BE2C (cell line): ENCODE data around the gene MRPL52.
"Not testable (repeated sequence)": the region's sequence is repeated elsewhere in the genome, so short reads cannot be mapped to it uniquely, and the experiment has no call there.

Experiments used
- DNase-seq: peaks from one replicate; pipeline ENCODE4 v3.0.0-alpha.2; 2020
- H3K27me3 ChIP-seq: fragments of 250-450 bp; sonication (Bioruptor Pico); 2 replicates; pipeline ENCODE4 v1.5.1; 2020; ENCODE audit warnings: mild to moderate bottlenecking
- H3K36me3 ChIP-seq: fragments of 250-450 bp; sonication (Bioruptor Pico); 2 replicates; pipeline ENCODE4 v1.5.1; 2020; ENCODE audit warnings: mild to moderate bottlenecking
- H3K4me1 ChIP-seq: fragments of 250-450 bp; sonication (Bioruptor Pico); 2 replicates; pipeline ENCODE4 v1.5.1; 2020
- H3K4me3 ChIP-seq: 2 replicates; pipeline ENCODE4 v1.5.1; 2011; ENCODE audit warnings: low read depth, low read length
- H3K9me3 ChIP-seq: fragments of 250-450 bp; sonication (Bioruptor Pico); 2 replicates; pipeline ENCODE4 v1.5.1; 2020
- TF ChIP-seq, protein P1 (sequence below): IDR thresholded peaks from 2 replicates; pipeline ENCODE4 v1.5.1; 2012; ENCODE audit warnings: mild to moderate bottlenecking, low read depth, low read length

The MRPL52 gene

GRCh38 chr14:22846811-22847307 lies 17.2 kb downstream of the MRPL52 start:
- Histone ChIP-seq H3K4me1 (no peaks in the 10 kb centered on the region), H3K27me3 (no peaks in the 10 kb centered on the region), H3K4me3 (no peak overlapping the region), H3K9me3 (no peaks in the 10 kb centered on the region), H3K36me3 (no peaks in the 10 kb centered on the region)
- no peak for DNase-seq
- TF ChIP-seq, protein P1, sequence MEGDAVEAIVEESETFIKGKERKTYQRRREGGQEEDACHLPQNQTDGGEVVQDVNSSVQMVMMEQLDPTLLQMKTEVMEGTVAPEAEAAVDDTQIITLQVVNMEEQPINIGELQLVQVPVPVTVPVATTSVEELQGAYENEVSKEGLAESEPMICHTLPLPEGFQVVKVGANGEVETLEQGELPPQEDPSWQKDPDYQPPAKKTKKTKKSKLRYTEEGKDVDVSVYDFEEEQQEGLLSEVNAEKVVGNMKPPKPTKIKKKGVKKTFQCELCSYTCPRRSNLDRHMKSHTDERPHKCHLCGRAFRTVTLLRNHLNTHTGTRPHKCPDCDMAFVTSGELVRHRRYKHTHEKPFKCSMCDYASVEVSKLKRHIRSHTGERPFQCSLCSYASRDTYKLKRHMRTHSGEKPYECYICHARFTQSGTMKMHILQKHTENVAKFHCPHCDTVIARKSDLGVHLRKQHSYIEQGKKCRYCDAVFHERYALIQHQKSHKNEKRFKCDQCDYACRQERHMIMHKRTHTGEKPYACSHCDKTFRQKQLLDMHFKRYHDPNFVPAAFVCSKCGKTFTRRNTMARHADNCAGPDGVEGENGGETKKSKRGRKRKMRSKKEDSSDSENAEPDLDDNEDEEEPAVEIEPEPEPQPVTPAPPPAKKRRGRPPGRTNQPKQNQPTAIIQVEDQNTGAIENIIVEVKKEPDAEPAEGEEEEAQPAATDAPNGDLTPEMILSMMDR: no peak

GRCh38 chr14:22847661-22848341 lies 18.1 kb downstream of the MRPL52 start:
- Histone ChIP-seq H3K4me1 (no peaks in the 10 kb centered on the region), H3K4me3 (no peak overlapping the region), H3K27me3 (no peaks in the 10 kb centered on the region), H3K9me3 (no peaks in the 10 kb centered on the region), H3K36me3 (no peaks in the 10 kb centered on the region)
- TF ChIP-seq, protein P1: no peak
- no peak for DNase-seq

DNA sequence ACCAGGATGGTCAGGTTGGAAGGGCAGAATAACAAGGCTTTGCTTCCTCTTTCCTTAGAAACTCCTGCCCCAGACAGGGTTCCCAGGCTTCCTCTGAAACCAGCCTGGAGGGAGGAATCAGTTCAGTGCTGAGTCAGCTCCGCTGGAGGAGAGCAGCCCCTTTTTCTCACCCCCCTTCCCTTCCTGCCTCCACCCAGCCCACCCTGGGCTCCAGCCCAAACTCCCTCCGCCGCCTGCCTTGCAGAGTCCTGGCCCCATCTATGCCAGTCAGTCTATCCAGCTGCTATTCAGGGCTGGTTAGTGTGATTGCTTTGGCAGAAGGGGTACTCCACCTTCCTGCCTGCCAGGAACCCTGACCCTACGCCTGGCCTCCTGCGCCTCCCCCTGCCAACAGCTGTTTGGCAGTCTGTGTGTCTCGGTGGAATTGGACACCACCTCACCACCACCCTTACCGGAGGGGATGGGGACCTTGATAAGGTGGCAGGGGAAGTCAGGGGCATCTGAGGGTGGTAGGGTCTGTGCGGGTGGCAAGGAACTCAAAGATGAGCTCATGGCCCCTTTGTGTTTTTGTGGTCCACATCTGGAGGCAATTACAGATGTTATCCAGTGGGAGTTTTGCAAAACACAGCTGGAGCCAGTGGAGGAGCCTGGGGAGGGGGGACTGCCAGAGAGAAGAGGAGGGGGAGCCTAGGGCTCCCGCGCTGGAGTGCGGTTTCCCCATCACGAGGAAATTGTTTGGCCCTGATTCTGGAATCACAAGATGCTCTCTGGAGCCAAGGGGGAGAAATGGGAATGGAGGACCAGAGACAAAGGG lies 18.9 kb downstream of the MRPL52 start:
- Histone ChIP-seq H3K27me3 (no peaks in the 10 kb centered on the region), H3K4me1 (no peaks in the 10 kb centered on the region), H3K9me3 (no peaks in the 10 kb centered on the region), H3K36me3 (no peaks in the 10 kb centered on the region), H3K4me3 (no peak overlapping the region)
- TF ChIP-seq, protein P1: no peak
- peak; percentile 33 for DNase-seq

DNA sequence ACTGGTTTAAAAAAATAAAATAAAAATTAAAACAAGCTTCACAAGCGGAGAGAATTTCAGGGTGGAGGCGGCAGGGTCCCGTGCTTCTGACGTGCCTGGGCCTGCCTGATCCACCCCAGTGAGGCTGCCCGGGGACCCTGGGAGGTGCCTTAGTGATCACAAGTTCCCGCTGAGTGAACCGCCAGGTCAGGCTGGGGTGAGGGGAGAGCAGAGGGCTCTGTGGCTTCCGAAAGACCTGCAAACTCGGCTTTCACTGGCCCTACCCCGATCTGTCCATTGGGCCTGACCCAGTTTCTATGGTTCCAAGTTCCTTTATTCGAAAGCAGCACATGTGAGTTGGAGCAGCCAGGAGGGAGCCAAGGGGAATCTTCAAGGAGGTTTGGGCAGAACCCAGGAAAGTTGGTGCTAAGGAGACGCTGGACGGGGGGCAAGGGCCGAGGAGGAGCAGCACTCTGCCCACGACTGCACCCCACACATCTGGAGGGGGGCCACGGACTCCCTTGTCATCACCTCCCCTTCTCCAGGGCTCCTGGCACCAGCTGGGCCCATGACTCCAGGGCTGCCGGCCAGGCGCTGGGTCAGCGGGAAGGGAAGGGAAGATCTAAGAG lies 19.6 kb downstream of the MRPL52 start:
- no peaks in the 10 kb centered on the region for H3K4me1 ChIP-seq

DNA sequence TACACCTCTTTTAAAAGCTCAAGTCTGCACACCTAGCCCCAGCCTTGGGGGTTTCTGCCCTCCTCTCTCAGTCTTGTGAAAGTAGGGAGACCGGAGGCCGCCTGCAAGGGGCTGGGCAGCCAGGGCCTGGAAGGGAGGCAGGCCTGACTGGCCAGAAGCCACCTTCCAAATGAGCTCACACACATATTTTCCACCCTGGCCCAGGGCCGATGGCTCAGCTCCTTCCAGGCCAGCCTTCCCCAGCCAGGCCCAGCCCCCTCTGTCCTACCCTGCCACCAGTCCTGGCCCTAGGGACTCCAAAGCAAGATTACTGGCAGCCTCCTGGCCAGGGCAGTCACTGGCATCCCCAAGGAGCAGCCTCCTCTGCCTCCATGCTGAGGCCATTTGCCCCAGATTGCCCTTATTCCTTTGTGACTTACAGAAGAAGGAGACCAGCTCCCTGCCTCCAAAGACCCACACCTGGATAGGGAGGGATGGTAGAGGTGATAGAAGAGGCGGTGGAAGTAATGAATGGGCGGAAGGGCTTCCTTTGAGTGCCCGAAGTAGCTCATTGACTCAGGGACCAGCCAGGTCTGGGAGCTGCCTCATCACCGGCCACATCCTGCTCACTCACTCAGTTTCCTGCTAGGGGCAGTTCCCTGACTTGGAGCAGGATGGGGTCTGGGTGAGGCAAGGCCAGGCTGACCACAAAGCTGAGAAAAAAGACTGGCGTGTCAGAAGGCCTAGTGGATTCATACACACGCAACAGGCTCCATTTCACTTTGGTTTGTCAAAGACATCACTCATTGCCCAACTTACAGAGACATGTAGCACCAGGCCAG lies 21.5 kb downstream of the MRPL52 start:
- TF ChIP-seq, protein P1: no peak
- Histone ChIP-seq H3K36me3 (no peaks in the 10 kb centered on the region), H3K9me3 (no peaks in the 10 kb centered on the region), H3K4me1 (no peaks in the 10 kb centered on the region), H3K27me3 (no peaks in the 10 kb centered on the region), H3K4me3 (no peak overlapping the region)
- no peak for DNase-seq

More for the DNA sequence above, 19.6 kb downstream of the MRPL52 start:
- Histone ChIP-seq H3K4me3 (no peak overlapping the region), H3K27me3 (no peaks in the 10 kb centered on the region), H3K36me3 (no peaks in the 10 kb centered on the region), H3K9me3 (no peaks in the 10 kb centered on the region)
- TF ChIP-seq, protein P1: no peak
- no peak for DNase-seq

- H3K4me3 ChIP-seq, H3K4me1 ChIP-seq, DNase-seq, H3K36me3 ChIP-seq, H3K27me3 ChIP-seq, H3K9me3 ChIP-seq: not testable (repeated sequence)
Observed at GRCh38 chr14:22852178-22852577, 22.5 kb downstream of the MRPL52 start.
